ENCODE measurements around the gene PANX3. TPM values are rescaled to one million over a fixed set of nuclear protein-coding genes. Genes with fewer than 3 reads are reported as not detected.

Gene PANX3
- total RNA-seq, 1 donor from 2014 or later, result not detected

GRCh38 chr11:124663861-124664260, 52.6 kb downstream of the PANX3 start:
- Mint-ChIP-seq H3K4me3 (ENCODE audit: unreplicated experiment) (no peak overlapping the region), H3K4me1 (ENCODE audit: low read depth, unreplicated experiment) (no peaks in the 10 kb centered on the region), H3K27me3 (ENCODE audit: unreplicated experiment) (peaks cover 1% of the 10 kb centered on the region), H3K9me3 (ENCODE audit: unreplicated experiment) (no peaks in the 10 kb centered on the region), H3K36me3 (ENCODE audit: unreplicated experiment) (no peaks in the 10 kb centered on the region), H3K27ac (ENCODE audit: unreplicated experiment) (no peak overlapping the region)
- no peak for DNase-seq
- TF ChIP-seq CTCF (IDR thresholded peaks at IDR 0.05; ENCODE audit: partially characterized antibody, unreplicated experiment), result no peak

- H3K4me1 Mint-ChIP-seq (ENCODE audit: low read depth, unreplicated experiment), result no peaks in the 10 kb centered on the region
- no peak for TF ChIP-seq CTCF (IDR thresholded peaks at IDR 0.05; ENCODE audit: partially characterized antibody, unreplicated experiment)
- no peak overlapping the region for H3K27ac Mint-ChIP-seq (ENCODE audit: unreplicated experiment)
- H3K27me3 Mint-ChIP-seq (ENCODE audit: unreplicated experiment), result peaks cover 1% of the 10 kb centered on the region
- no peak overlapping the region for H3K4me3 Mint-ChIP-seq (ENCODE audit: unreplicated experiment)
- H3K36me3 Mint-ChIP-seq (ENCODE audit: unreplicated experiment), result no peaks in the 10 kb centered on the region
- DNase-seq, result no peak
- peaks cover 2% of the 10 kb centered on the region for H3K9me3 Mint-ChIP-seq (ENCODE audit: unreplicated experiment)
Measured at GRCh38 chr11:124667601-124668000, 56.4 kb downstream of the PANX3 start.

GRCh38 chr11:124669193-124669592, 58.0 kb downstream of the PANX3 start:
- Mint-ChIP-seq H3K4me1 (ENCODE audit: low read depth, unreplicated experiment) (no peaks in the 10 kb centered on the region), H3K27me3 (ENCODE audit: unreplicated experiment) (peaks cover 1% of the 10 kb centered on the region), H3K36me3 (ENCODE audit: unreplicated experiment) (no peaks in the 10 kb centered on the region), H3K27ac (ENCODE audit: unreplicated experiment) (no peak overlapping the region), H3K4me3 (ENCODE audit: unreplicated experiment) (no peak overlapping the region), H3K9me3 (ENCODE audit: unreplicated experiment) (peaks cover 5% of the 10 kb centered on the region)
- peak; percentile 22 for DNase-seq
- peak; percentile 69 for TF ChIP-seq CTCF (IDR thresholded peaks at IDR 0.05; ENCODE audit: partially characterized antibody, unreplicated experiment)

Other genes with a start within 250 kb of the PANX3 start
- gene OR8B2, start 226.9 kb upstream of the PANX3 start, total RNA-seq (ENCODE audit: unreplicated experiment), result not detected
- not detected for gene OR8B3, start 212.4 kb upstream of the PANX3 start, total RNA-seq (ENCODE audit: unreplicated experiment)
- not detected for gene OR8B4, start 186.6 kb upstream of the PANX3 start, total RNA-seq (ENCODE audit: unreplicated experiment)
- not detected for gene OR8B8, start 165.7 kb upstream of the PANX3 start, total RNA-seq (ENCODE audit: unreplicated experiment)
- gene OR8B12, start 67.8 kb upstream of the PANX3 start, total RNA-seq (ENCODE audit: unreplicated experiment), result not detected
- gene OR8A1, start 41.4 kb upstream of the PANX3 start, total RNA-seq (ENCODE audit: unreplicated experiment), result not detected
- 35.3 TPM for gene TBRG1, start 11.4 kb downstream of the PANX3 start, total RNA-seq (ENCODE audit: unreplicated experiment)
- gene SIAE, start 62.3 kb downstream of the PANX3 start, total RNA-seq (ENCODE audit: unreplicated experiment), result 4.5 TPM
- gene SPA17, start 62.5 kb downstream of the PANX3 start, total RNA-seq (ENCODE audit: unreplicated experiment), result 4.6 TPM
- gene NRGN, start 128.5 kb downstream of the PANX3 start, total RNA-seq (ENCODE audit: unreplicated experiment), result 28.9 TPM
- gene VSIG2, start 140.8 kb downstream of the PANX3 start, total RNA-seq (ENCODE audit: unreplicated experiment), result not detected
- 0.54 TPM for gene ESAM, start 150.9 kb downstream of the PANX3 start, total RNA-seq (ENCODE audit: unreplicated experiment)
- gene MSANTD2, start 189.0 kb downstream of the PANX3 start, total RNA-seq (ENCODE audit: unreplicated experiment), result 22.8 TPM